D721Med (cell line): ENCODE measurements around the gene NBEAL1.
"Not testable (repeated sequence)": the region's sequence is repeated elsewhere in the genome, so short reads cannot be mapped to it uniquely, and the experiment has no call there.

ENCODE experiments used
- DNase-seq: peaks from one replicate; pipeline ENCODE4 v3.0.0; 2011; ENCODE audit warnings: low spot score; ENCODE audit not compliant: insufficient read length
- FAIRE-seq: peaks from 2 replicates; lab custom pipeline; 2011; peaks lifted over from hg19 to GRCh38; lab: Jason Lieb, UNC
- TF ChIP-seq, protein P1 (sequence below): IDR thresholded peaks from 2 replicates; pipeline ENCODE4 v1.5.1; 2012; ENCODE audit warnings: mild to moderate bottlenecking, control low read depth; ENCODE audit not compliant: insufficient read depth; ENCODE audit errors: missing control alignments

The NBEAL1 gene

DNA sequence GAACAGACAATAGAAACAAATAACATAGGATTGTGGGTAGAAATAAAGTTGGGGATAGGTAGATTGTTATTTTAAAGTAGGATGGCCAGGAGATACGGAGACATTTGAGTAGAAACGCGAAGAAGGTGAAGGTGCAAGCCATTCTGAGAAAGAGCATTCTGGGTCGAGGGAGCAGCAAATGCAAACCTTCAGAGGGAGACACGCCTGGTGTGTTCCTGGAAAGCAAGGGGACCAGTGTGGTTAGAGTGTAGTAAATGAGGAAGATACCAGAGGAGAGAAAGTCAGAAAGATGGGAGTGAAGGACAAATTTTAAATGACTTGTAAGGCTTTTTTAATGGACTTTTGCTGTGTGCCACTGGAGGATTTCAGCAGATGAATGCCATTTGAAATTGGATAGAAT lies 225.8 kb downstream of the NBEAL1 start:
- FAIRE-seq (no peak), DNase-seq (no peak)
- TF ChIP-seq, protein P1, sequence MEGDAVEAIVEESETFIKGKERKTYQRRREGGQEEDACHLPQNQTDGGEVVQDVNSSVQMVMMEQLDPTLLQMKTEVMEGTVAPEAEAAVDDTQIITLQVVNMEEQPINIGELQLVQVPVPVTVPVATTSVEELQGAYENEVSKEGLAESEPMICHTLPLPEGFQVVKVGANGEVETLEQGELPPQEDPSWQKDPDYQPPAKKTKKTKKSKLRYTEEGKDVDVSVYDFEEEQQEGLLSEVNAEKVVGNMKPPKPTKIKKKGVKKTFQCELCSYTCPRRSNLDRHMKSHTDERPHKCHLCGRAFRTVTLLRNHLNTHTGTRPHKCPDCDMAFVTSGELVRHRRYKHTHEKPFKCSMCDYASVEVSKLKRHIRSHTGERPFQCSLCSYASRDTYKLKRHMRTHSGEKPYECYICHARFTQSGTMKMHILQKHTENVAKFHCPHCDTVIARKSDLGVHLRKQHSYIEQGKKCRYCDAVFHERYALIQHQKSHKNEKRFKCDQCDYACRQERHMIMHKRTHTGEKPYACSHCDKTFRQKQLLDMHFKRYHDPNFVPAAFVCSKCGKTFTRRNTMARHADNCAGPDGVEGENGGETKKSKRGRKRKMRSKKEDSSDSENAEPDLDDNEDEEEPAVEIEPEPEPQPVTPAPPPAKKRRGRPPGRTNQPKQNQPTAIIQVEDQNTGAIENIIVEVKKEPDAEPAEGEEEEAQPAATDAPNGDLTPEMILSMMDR: no peak

DNA sequence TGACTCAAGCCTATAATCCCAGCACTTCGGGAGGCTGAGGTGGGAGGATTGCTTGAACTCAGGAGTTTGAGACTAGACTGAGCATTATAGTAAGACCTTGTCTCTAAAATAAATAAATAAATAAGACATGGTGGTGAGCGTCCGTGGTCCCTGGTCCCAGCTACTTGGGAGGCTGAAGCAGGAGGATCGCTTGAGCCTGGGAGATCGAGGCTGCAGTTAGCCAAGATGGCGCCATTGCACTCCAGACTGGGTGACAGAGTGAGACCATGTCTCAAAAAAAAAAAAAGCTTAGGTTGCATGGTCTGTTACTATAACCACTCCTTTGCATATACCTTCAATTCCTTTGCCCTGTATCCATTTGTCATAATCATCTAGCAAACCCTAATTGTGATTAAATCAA lies 227.8 kb downstream of the NBEAL1 start:
- DNase-seq: no peak
- TF ChIP-seq, protein P1: no peak
- no peak for FAIRE-seq

DNA sequence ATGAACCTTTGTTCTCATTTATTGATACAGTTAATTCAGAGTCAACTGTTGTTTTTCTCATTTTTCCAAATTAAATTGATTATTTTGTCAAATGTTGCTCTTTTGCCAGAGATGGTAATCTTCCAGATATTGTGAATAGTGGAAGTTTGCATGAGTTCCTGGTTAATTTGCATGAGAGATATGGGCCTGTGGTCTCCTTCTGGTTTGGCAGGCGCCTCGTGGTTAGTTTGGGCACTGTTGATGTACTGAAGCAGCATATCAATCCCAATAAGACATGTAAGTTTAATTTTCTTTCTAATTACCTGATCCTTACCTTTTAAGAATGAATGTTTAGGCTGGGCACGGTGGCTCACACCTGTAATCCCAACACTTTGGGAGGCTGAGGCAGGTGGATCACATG lies 232.0 kb downstream of the NBEAL1 start:
- no peak for FAIRE-seq
- TF ChIP-seq, protein P1: no peak
- no peak for DNase-seq

DNA sequence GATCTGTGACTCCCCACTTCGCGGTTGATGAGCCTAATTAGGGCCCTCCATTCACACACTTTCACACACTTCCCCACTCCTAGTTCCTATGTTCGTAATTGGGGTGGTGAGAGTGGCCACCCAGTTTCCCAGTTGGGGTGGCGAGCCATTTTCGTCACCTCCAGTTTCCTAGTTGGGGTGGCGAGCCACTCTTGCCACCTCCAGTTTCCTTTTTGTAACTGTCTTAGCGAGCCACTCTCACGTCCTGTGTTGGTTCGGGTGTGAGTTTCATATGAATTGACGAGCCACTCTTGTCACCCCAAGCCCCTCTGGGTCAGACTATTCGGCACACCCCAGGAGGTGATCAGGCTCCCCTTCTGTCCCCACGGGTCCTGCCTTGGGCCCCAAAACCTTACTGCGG lies 238.1 kb downstream of the NBEAL1 start:
- TF ChIP-seq, protein P1: no peak
- no peak for FAIRE-seq
- no peak for DNase-seq

DNA sequence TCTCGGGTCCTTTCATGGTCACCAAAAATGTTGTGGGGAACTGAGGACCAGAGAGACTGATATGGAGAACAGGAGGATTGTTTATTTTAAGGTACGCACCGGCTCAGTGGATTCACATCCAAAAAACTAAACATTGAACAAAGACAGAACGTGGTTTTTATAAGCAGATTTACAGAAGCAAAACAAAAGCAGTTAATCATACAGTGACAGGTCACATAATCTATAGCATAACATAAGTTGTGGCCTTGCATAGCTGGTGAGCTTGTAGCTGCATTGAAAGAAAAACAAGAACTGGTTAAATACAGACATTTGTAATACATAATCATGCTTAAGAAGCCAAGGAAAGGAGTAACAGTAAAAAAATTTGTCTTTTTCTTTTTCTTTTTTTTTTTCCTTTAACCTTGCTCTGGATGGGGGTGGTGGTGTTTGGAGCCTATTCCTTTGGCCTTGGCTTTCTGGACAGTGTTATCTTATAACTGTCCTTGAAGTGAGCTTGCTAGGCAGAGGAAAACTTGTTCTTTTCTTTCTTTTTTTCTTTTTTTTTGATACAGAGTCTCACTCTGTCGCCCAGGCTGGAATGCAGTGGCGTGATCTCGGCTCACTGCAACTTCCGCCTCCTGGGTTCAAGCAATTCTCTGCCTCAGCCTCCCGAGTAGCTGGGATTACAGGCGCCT lies 238.9 kb downstream of the NBEAL1 start:
- DNase-seq, FAIRE-seq: not testable (repeated sequence)

DNA sequence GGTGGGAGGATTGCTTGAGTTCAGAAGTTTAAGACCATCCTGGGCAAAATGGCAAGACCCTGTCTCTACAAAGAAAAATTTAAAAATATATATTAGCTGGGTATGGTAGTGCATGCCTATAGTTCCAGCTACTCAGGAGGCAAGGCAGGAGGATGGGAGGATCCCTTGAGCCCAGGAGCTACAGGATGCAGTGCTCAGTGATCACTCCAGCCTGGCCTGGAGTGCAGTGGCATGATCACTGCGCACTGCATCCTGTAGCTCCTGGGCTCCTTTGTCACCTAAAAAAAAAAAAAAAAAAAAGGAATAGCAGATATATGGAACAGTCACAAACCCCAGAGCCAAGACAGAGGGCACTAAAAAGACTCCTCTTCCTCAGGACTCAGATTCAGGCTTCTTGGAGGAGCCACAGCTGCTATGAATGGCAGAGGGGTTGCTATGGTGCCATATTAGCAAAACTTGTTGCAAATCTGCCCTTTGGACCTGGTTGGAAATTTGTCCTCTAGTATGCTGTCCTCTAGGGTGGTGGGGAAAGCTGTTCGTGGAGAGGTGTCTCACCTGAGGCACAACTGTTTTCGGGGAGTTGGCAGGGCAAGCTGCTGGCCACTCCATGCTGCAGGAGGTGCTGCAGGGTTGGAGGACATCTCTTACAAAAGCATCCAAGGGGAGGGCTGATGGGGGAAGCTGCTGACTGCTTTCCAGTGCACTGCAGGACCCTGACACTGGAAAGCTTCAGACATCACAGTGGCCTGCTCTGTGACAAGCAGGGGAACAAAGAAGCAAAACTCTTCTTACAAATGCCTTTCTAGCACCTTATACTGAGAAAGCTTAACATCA lies 246.9 kb downstream of the NBEAL1 start:
- FAIRE-seq: no peak
- TF ChIP-seq, protein P1: no peak
- no peak for DNase-seq
